Measurements from ENCODE around the gene ZXDC.

The ZXDC gene

GRCh38 chr3:126474498-126475412 is 936 bp downstream of the ZXDC start:
- peak in 1 of 2 donors; percentile 7 for DNase-seq (ENCODE audit: low read depth in 2 of 2)

GRCh38 chr3:126473292-126474168 is 2.2 kb downstream of the ZXDC start:
- DNase-seq (ENCODE audit: low read depth in 2 of 2): no peak

- DNase-seq (ENCODE audit: low read depth in 2 of 2): no peak
Measured at GRCh38 chr3:126472277-126473006, 3.2 kb downstream of the ZXDC start.

- DNase-seq (ENCODE audit: low read depth in 2 of 2): no peak
Measured at GRCh38 chr3:126469479-126469878, 6.2 kb downstream of the ZXDC start.

- DNase-seq (ENCODE audit: low read depth in 2 of 2): no peak
Measured at GRCh38 chr3:126468028-126468891, 7.4 kb downstream of the ZXDC start.

GRCh38 chr3:126467611-126467955 is 8.1 kb downstream of the ZXDC start:
- no peak for DNase-seq (ENCODE audit: low read depth in 2 of 2)

GRCh38 chr3:126466886-126467610 is 8.6 kb downstream of the ZXDC start:
- no peak for DNase-seq (ENCODE audit: low read depth in 2 of 2)

- no peak for DNase-seq (ENCODE audit: low read depth in 2 of 2)
Measured at GRCh38 chr3:126465928-126466544, 9.7 kb downstream of the ZXDC start.

GRCh38 chr3:126464997-126465396 is 10.7 kb downstream of the ZXDC start:
- no peak for DNase-seq (ENCODE audit: low read depth in 2 of 2)

GRCh38 chr3:126464494-126464893 is 11.2 kb downstream of the ZXDC start:
- DNase-seq (ENCODE audit: low read depth in 2 of 2): no peak

GRCh38 chr3:126464093-126464492 is 11.6 kb downstream of the ZXDC start:
- no peak for DNase-seq (ENCODE audit: low read depth in 2 of 2)

- no peak for DNase-seq (ENCODE audit: low read depth in 2 of 2)
Measured at GRCh38 chr3:126463521-126463920, 12.2 kb downstream of the ZXDC start.

GRCh38 chr3:126461450-126462070 is 14.1 kb downstream of the ZXDC start:
- DNase-seq (ENCODE audit: low read depth in 2 of 2): no peak

GRCh38 chr3:126460381-126460780 is 15.3 kb downstream of the ZXDC start:
- DNase-seq (ENCODE audit: low read depth in 2 of 2): no peak

- no peak for DNase-seq (ENCODE audit: low read depth in 2 of 2)
Measured at GRCh38 chr3:126459763-126460127, 15.9 kb downstream of the ZXDC start.

GRCh38 chr3:126459111-126459762 is 16.5 kb downstream of the ZXDC start:
- no peak for DNase-seq (ENCODE audit: low read depth in 2 of 2)

GRCh38 chr3:126456766-126457388 is 18.8 kb downstream of the ZXDC start:
- no peak for DNase-seq (ENCODE audit: low read depth in 2 of 2)

GRCh38 chr3:126456211-126456610 is 19.5 kb downstream of the ZXDC start:
- DNase-seq (ENCODE audit: low read depth in 2 of 2): no peak

Measured in activated CD4-positive, alpha-beta T cell treated with anti-CD3 and anti-CD28 coated beads for 24 hours (primary cell).